NAMALWA (cell line): Measurements from ENCODE around the gene TMEM115.
"Not testable (repeated sequence)": the region's sequence is repeated elsewhere in the genome, so short reads cannot be mapped to it uniquely, and the experiment has no call there.

ENCODE experiments used
- DNase-seq: peaks from one replicate; pipeline ENCODE4 v3.0.0-alpha.2; 2015; ENCODE audit warnings: low spot score

The TMEM115 gene

GRCh38 chr3:50316657-50317242, 42.6 kb downstream of the TMEM115 start:
- peak; percentile 28 for DNase-seq

GRCh38 chr3:50314816-50315215, 44.5 kb downstream of the TMEM115 start:
- no peak for DNase-seq

GRCh38 chr3:50314342-50314741, 45.0 kb downstream of the TMEM115 start:
- no peak for DNase-seq

GRCh38 chr3:50312041-50312440, 47.3 kb downstream of the TMEM115 start:
- DNase-seq = not testable (repeated sequence)
